NCI-H446 (cell line): ENCODE measurements around the gene UBE2Q1.
"Not testable (repeated sequence)": the region's sequence is repeated elsewhere in the genome, so short reads cannot be mapped to it uniquely, and the experiment has no call there.

Experiments used
- DNase-seq, 2 experiments: peaks; one replicate each; lab custom pipeline; 2025; lab: John Stamatoyannopoulos, UW

Gene UBE2Q1

GRCh38 chr1:154550657-154551056, 7.8 kb downstream of the UBE2Q1 start:
- DNase-seq = no peak

- DNase-seq = no peak
Observed at GRCh38 chr1:154550070-154550469, 8.4 kb downstream of the UBE2Q1 start.

- DNase-seq = no peak
Observed at GRCh38 chr1:154549202-154549770, 9.2 kb downstream of the UBE2Q1 start.

GRCh38 chr1:154548028-154548427, 10.4 kb downstream of the UBE2Q1 start:
- DNase-seq = no peak

GRCh38 chr1:154547105-154547732, 11.2 kb downstream of the UBE2Q1 start:
- no peak for DNase-seq

GRCh38 chr1:154546264-154547063, 12.0 kb downstream of the UBE2Q1 start:
- DNase-seq = peak; percentile 41 to 74

- DNase-seq = no peak
Observed at GRCh38 chr1:154541231-154541630, 17.2 kb downstream of the UBE2Q1 start.

GRCh38 chr1:154539486-154540483, 18.7 kb downstream of the UBE2Q1 start:
- no peak for DNase-seq

- no peak for DNase-seq
Observed at GRCh38 chr1:154536570-154536969, 21.9 kb downstream of the UBE2Q1 start.

GRCh38 chr1:154533952-154534844, 24.3 kb downstream of the UBE2Q1 start:
- DNase-seq = peak in 1 of 2 experiments; percentile 21

- not testable (repeated sequence) for DNase-seq
Observed at GRCh38 chr1:154531950-154532349, 26.5 kb downstream of the UBE2Q1 start.

- no peak for DNase-seq
Observed at GRCh38 chr1:154529308-154529707, 29.2 kb downstream of the UBE2Q1 start.

- no peak for DNase-seq
Observed at GRCh38 chr1:154527192-154527591, 31.3 kb downstream of the UBE2Q1 start.

- DNase-seq = no peak
Observed at GRCh38 chr1:154524881-154525280, 33.6 kb downstream of the UBE2Q1 start.

GRCh38 chr1:154521695-154522094, 36.8 kb downstream of the UBE2Q1 start:
- no peak for DNase-seq

GRCh38 chr1:154520333-154520732, 38.1 kb downstream of the UBE2Q1 start:
- no peak for DNase-seq

GRCh38 chr1:154519591-154519991, 38.9 kb downstream of the UBE2Q1 start:
- DNase-seq = no peak

- DNase-seq = no peak
Observed at GRCh38 chr1:154517661-154518060, 40.8 kb downstream of the UBE2Q1 start.

GRCh38 chr1:154514066-154514553, 44.4 kb downstream of the UBE2Q1 start:
- DNase-seq = no peak

GRCh38 chr1:154512760-154513159, 45.7 kb downstream of the UBE2Q1 start:
- DNase-seq = no peak

GRCh38 chr1:154503898-154504297, 54.6 kb downstream of the UBE2Q1 start:
- DNase-seq = no peak
